GM12878 (cell line): Measurements from ENCODE around the gene LIN28B. TPM values are rescaled to one million over a fixed set of nuclear protein-coding genes. Genes with fewer than 3 reads are reported as not detected.

ENCODE experiments used
- ATAC-seq: fragments of 200-7000 bp; cut with Tn5 transposase; 3 replicates; pipeline ENCODE4 v1.9.1; 2020; ENCODE audit warnings: mild to moderate bottlenecking, moderate library complexity
- BruUV-seq: library from RNA; stranded (reverse); fragments of 400-500 nt; replicated peaks from 2 replicates; lab custom pipeline; 2021; lab: Mats Ljungman, UMichigan
- CTCF ChIA-PET: fragments of 300-600 bp; sonication (Branson Sonifier 250); formaldehyde crosslinking; extraction: SDS; loops from one replicate; lab custom pipeline; 2021; ENCODE audit warnings: inconsistent platforms; lab: Yijun Ruan, JAX
- POLR2A ChIA-PET: fragments of 350-600 bp; formaldehyde crosslinking; extraction: SDS; loops from one replicate; lab custom pipeline; 2021; ENCODE audit warnings: inconsistent platforms; lab: Charles Lee
- RAD21 ChIA-PET: fragments of 300-600 bp; sonication (Branson Sonifier 250); formaldehyde crosslinking; loops from one replicate; lab custom pipeline; 2023; ENCODE audit warnings: antibody characterized with exemption; ENCODE audit not compliant: unreplicated experiment; lab: Charles Lee
- SMC1A ChIA-PET: fragments of 300-600 bp; sonication (Branson Sonifier 250); formaldehyde crosslinking; loops from one replicate; lab custom pipeline; 2023; ENCODE audit not compliant: unreplicated experiment, uncharacterized antibody; lab: Charles Lee
- DNase-seq: peaks from one replicate; pipeline ENCODE4 v3.0.0-alpha.2; 2011; ENCODE audit warnings: low read depth, low spot score
- FAIRE-seq: peaks from 3 replicates; lab custom pipeline; 2011; peaks lifted over from hg19 to GRCh38; lab: Jason Lieb, UNC
- H2AFZ ChIP-seq: 2 replicates; pipeline ENCODE4 v1.6.0; 2011; ENCODE audit warnings: low read depth, low read length, control low read depth; ENCODE audit not compliant: control insufficient read depth
- H3K27ac ChIP-seq: 2 replicates; pipeline ENCODE4 v1.5.1; 2011; ENCODE audit warnings: control low read depth; ENCODE audit not compliant: control insufficient read depth, insufficient read depth
- H3K27me3 ChIP-seq, 2 experiments: replicated peaks in 1 of 2; 2 replicates each; pipeline versions ENCODE4 v1.6.0 to v1.6.1; 2011; ENCODE audit warnings: low read length in 1 of 2; ENCODE audit not compliant: control insufficient read depth in 2 of 2, insufficient read depth in 2 of 2
- H3K36me3 ChIP-seq, 2 experiments: 2 replicates each; pipeline ENCODE4 v1.5.1; 2011; ENCODE audit warnings: low read length in 1 of 2; ENCODE audit not compliant: control insufficient read depth in 2 of 2, insufficient read depth in 2 of 2
- H3K4me1 ChIP-seq: 2 replicates; pipeline ENCODE4 v1.6.1; 2011; ENCODE audit warnings: mild to moderate bottlenecking, low read length, moderate library complexity, mixed read lengths; ENCODE audit not compliant: control insufficient read depth, insufficient read depth
- H3K4me2 ChIP-seq: 2 replicates; pipeline ENCODE4 v1.6.0; 2011; ENCODE audit warnings: control low read depth; ENCODE audit not compliant: control insufficient read depth, insufficient read depth
- H3K4me3 ChIP-seq: fragments of 200-600 bp; sonication (generic); 2 replicates; pipeline ENCODE4 v1.5.1; 2016
- H3K79me2 ChIP-seq: 2 replicates; pipeline ENCODE4 v1.6.0; 2011; ENCODE audit warnings: low read length; ENCODE audit not compliant: control insufficient read depth, insufficient read depth
- H3K9ac ChIP-seq: 2 replicates; pipeline ENCODE4 v1.8.0; 2011; ENCODE audit warnings: low read length, control low read depth, mixed read lengths; ENCODE audit not compliant: control insufficient read depth, insufficient read depth
- H3K9me3 ChIP-seq: replicated peaks from 3 replicates; pipeline ENCODE4 v1.5.1; 2011; ENCODE audit warnings: mild to moderate bottlenecking, low read length; ENCODE audit not compliant: control insufficient read depth, insufficient read depth
- H4K20me1 ChIP-seq: 2 replicates; pipeline ENCODE4 v1.6.0; 2011; ENCODE audit not compliant: control insufficient read depth, insufficient read depth
- ATF2 ChIP-seq: IDR thresholded peaks from 2 replicates; pipeline ENCODE4 v1.6.1; 2012; ENCODE audit warnings: low read length, inconsistent platforms
- BACH1 ChIP-seq: fragments of 450-650 bp; IDR thresholded peaks from 2 replicates; pipeline ENCODE4 v1.6.1; 2017; ENCODE audit warnings: mild to moderate bottlenecking, borderline replicate concordance
- BCL11A ChIP-seq: IDR thresholded peaks from 2 replicates; pipeline ENCODE4 v1.6.1; 2011; ENCODE audit warnings: low read depth, low read length
- BCLAF1 ChIP-seq: fragments of 450-650 bp; IDR thresholded peaks from 2 replicates; pipeline ENCODE4 v1.6.1; 2017; ENCODE audit warnings: antibody characterized with exemption, mild to moderate bottlenecking, moderate library complexity
- CBX3 ChIP-seq: fragments of 200-600 bp; sonication (generic); IDR thresholded peaks from 2 replicates; pipeline ENCODE4 v1.6.1; 2016; ENCODE audit warnings: low read depth, borderline replicate concordance
- CREM ChIP-seq: IDR thresholded peaks from 2 replicates; pipeline ENCODE4 v1.6.1; 2014; ENCODE audit warnings: antibody characterized with exemption, low read depth
- IKZF2 ChIP-seq, 2 experiments: fragments of 450-650 bp; IDR thresholded peaks; 2 replicates each; pipeline ENCODE4 v1.6.1; 2017; ENCODE audit warnings: mild to moderate bottlenecking in 2 of 2, moderate library complexity in 2 of 2
- KAT2A ChIP-seq: conservative IDR thresholded peaks from 2 replicates; pipeline ENCODE4 v1.6.1; 2011; ENCODE audit warnings: low read depth, low read length; ENCODE audit not compliant: control insufficient read depth
- NFYB ChIP-seq: IDR thresholded peaks from 2 replicates; pipeline ENCODE4 v1.6.1; 2011; ENCODE audit warnings: low read depth, mild to moderate bottlenecking, low read length, improper control_type of control experiment, moderate library complexity; ENCODE audit not compliant: insufficient read depth
- PAX8 ChIP-seq: fragments of 450-650 bp; IDR thresholded peaks from 2 replicates; pipeline ENCODE4 v1.6.1; 2017; ENCODE audit warnings: mild to moderate bottlenecking, moderate library complexity
- PBX3 ChIP-seq: IDR thresholded peaks from 2 replicates; pipeline ENCODE4 v1.6.1; 2011; ENCODE audit warnings: mild to moderate bottlenecking, low read depth, low read length, moderate library complexity; ENCODE audit not compliant: insufficient replicate concordance
- POLR2AphosphoS2 ChIP-seq: IDR thresholded peaks from 2 replicates; pipeline ENCODE4 v1.6.1; 2011; ENCODE audit warnings: low read depth, mild to moderate bottlenecking, low read length, improper control_type of control experiment, moderate library complexity
- RBBP5 ChIP-seq: fragments of 200-600 bp; sonication (generic); conservative IDR thresholded peaks from 2 replicates; pipeline ENCODE4 v1.6.1; 2016
- RFX5 ChIP-seq: IDR thresholded peaks from 2 replicates; pipeline ENCODE4 v1.6.1; 2011; ENCODE audit warnings: low read depth, low read length, improper control_type of control experiment
- TBL1XR1 ChIP-seq: IDR thresholded peaks from 2 replicates; pipeline ENCODE4 v1.6.1; 2012; ENCODE audit warnings: low read depth, low read length, improper control_type of control experiment
- WGBS: methylation state at CpG from one replicate; pipeline ENCODE4 v1.1.6; 2016; ENCODE audit warnings: low lambda C conversion rate; ENCODE audit not compliant: insufficient replicate concordance, insufficient coverage; ENCODE audit errors: missing lambda C conversion rate; 5-methylcytosine and 5-hydroxymethylcytosine counted together
- in situ Hi-C: fragments of 300-500 bp; cut with MboI; formaldehyde crosslinking; loops from 9 replicates; pipeline ENCODE4 v1.14.3; 2018; ENCODE audit warnings: mixed read lengths
- intact Hi-C: fragments of 100-400 bp; cut with micrococcal nuclease; formaldehyde crosslinking; loops from one replicate; pipeline ENCODE4 v1.14.2; 2022; ENCODE audit not compliant: unreplicated experiment
- polyA plus RNA-seq, 11 experiments: library from polyadenylated mRNA; depleted of rRNA in 4 of 11; unstranded in 6 of 11; stranded (reverse) in 5 of 11; fragments of >200 nt; fragmentation: Nextera tagmentation in 4 of 11; fragmentation: Illumina TruSeq in 1 of 11; extraction: Ambion mirVana in 4 of 11; extraction: Trizol in 1 of 11; gene quantifications; 1 replicate in 1 of 11; 2 replicates in 10 of 11; pipeline versions ENCODE4 v1.2.1 to v1.2.3, GENCODE V29; 2011 to 2016; ENCODE audit warnings: inconsistent platforms in 2 of 11, missing spikeins in 2 of 11, low read depth in 1 of 11
- total RNA-seq, 4 experiments: library from RNA; depleted of rRNA in 3 of 4; stranded (reverse); fragments of >200 nt in 3 of 4; fragmentation: Illumina TruSeq in 1 of 4; extraction: Trizol in 1 of 4; gene quantifications; 2 replicates each; pipeline versions ENCODE4 v1.2.1 to v1.2.3, GENCODE V29; 2013 to 2021
- TF ChIP-seq, protein P1 (sequence below): IDR thresholded peaks from 2 replicates; pipeline ENCODE4 v1.6.1; 2011; ENCODE audit warnings: low read depth, mild to moderate bottlenecking, low read length, moderate library complexity, borderline replicate concordance; ENCODE audit errors: extremely low read depth
- TF ChIP-seq, protein P2 (sequence below): fragments of 450-650 bp; IDR thresholded peaks from 2 replicates; pipeline ENCODE4 v1.6.1; 2017; ENCODE audit warnings: mild to moderate bottlenecking, low read depth, inconsistent platforms; ENCODE audit not compliant: poor library complexity, severe bottlenecking

Gene LIN28B
- total and polyA plus RNA-seq, 10 of the 15 experiments (the other 5 are each of a cell fraction or from before 2014, with no cell fraction given) = 0.01 to 2.4 (median 0.09) TPM; not detected in 6

- no peak for TF ChIP-seq BACH1
- TF ChIP-seq TBL1XR1 = no peak
- TF ChIP-seq PAX8 = no peak
- TF ChIP-seq POLR2AphosphoS2 = no peak
- no peak for TF ChIP-seq NFYB
- no peak for TF ChIP-seq RBBP5
- no peak for TF ChIP-seq PBX3
- TF ChIP-seq BCL11A = no peak
Observed at GRCh38 chr6:104928141-104928540, 28.8 kb upstream of the LIN28B start (continued).

- H3K4me1 ChIP-seq = no peaks in the 10 kb centered on the region
- ChIA-PET SMC1A (no interaction called here), POLR2A (interaction anchor here (0.6 to 0.7 kb wide), 2 partner anchors 29 to 458 kb away, joined by 3 read pairs; no protein-coding TSS in a partner anchor), RAD21 (no interaction called here), CTCF (no interaction called here)
- WGBS = 0% methylated on average over 5 of the region's 5 CpGs
- H3K36me3 ChIP-seq = no peaks in the 10 kb centered on the region
- H3K79me2 ChIP-seq = no peaks in the 10 kb centered on the region
- H4K20me1 ChIP-seq = no peaks in the 10 kb centered on the region
- no peaks in the 10 kb centered on the region for H3K9me3 ChIP-seq
- no peak overlapping the region for H3K9ac ChIP-seq
- H2AFZ ChIP-seq = no peak overlapping the region
- H3K4me2 ChIP-seq = no peak overlapping the region
- no peaks in the 10 kb centered on the region for H3K27me3 ChIP-seq
- H3K4me3 ChIP-seq = no peak overlapping the region
- intact Hi-C loops = no loop called here
- ATAC-seq (no peak), DNase-seq (no peak), FAIRE-seq (no peak)
- no peak overlapping the region for H3K27ac ChIP-seq
- in situ Hi-C loops = no loop called here
- no TSS peak for BruUV-seq
- no peak for TF ChIP-seq CBX3
- TF ChIP-seq, protein P1, sequence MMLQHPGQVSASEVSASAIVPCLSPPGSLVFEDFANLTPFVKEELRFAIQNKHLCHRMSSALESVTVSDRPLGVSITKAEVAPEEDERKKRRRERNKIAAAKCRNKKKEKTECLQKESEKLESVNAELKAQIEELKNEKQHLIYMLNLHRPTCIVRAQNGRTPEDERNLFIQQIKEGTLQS = no peak
- no peak for TF ChIP-seq IKZF2 (IDR thresholded peaks at IDR 0.05)
- TF ChIP-seq CREM = no peak
- no peak for TF ChIP-seq KAT2A
- no peak for TF ChIP-seq ATF2
- TF ChIP-seq BCLAF1 = no peak
- TF ChIP-seq, protein P2, sequence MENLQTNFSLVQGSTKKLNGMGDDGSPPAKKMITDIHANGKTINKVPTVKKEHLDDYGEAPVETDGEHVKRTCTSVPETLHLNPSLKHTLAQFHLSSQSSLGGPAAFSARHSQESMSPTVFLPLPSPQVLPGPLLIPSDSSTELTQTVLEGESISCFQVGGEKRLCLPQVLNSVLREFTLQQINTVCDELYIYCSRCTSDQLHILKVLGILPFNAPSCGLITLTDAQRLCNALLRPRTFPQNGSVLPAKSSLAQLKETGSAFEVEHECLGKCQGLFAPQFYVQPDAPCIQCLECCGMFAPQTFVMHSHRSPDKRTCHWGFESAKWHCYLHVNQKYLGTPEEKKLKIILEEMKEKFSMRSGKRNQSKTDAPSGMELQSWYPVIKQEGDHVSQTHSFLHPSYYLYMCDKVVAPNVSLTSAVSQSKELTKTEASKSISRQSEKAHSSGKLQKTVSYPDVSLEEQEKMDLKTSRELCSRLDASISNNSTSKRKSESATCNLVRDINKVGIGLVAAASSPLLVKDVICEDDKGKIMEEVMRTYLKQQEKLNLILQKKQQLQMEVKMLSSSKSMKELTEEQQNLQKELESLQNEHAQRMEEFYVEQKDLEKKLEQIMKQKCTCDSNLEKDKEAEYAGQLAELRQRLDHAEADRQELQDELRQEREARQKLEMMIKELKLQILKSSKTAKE = no peak
- TF ChIP-seq RFX5 = no peak
Observed at GRCh38 chr6:104929353-104929752, 27.6 kb upstream of the LIN28B start.
